Coronary artery (tissue), 2 donors: ENCODE results near the gene EIF4EBP3.

Experiments
- DNase-seq: peaks from one replicate; pipeline ENCODE4 v3.0.0-alpha.2; 2017; ENCODE audit warnings: low spot score
- H3K27ac ChIP-seq, 2 donors: fragments of 200-600 bp; sonication (generic); one replicate each; pipeline ENCODE4 v1.5.1; 2016 to 2019
- H3K4me3 ChIP-seq: fragments of 200-600 bp; sonication (generic); 2 replicates; pipeline ENCODE4 v1.5.1; 2016; ENCODE audit warnings: mild to moderate bottlenecking, moderate library complexity
- CTCF ChIP-seq: fragments of 200-600 bp; sonication (generic); IDR thresholded peaks from one replicate; pipeline ENCODE4 v1.5.1; 2019; ENCODE audit warnings: antibody characterized with exemption

Gene EIF4EBP3

GRCh38 chr5:140556438-140556837, 9.0 kb downstream of the EIF4EBP3 start:
- Histone ChIP-seq H3K27ac (peak overlapping the region in 1 of 2 donors; percentile 87), H3K4me3 (peak overlapping the region; percentile 90)
- DNase-seq: no peak
- no peak for TF ChIP-seq CTCF

GRCh38 chr5:140557136-140557805, 9.8 kb downstream of the EIF4EBP3 start, which contains the start of gene SRA1:
SRA1 (minus strand) TSS chr5:140557473; CDS start chr5:140557452, 21 bp downstream.
- peak within 1 kb of the TSS; percentile 90 for H3K4me3 ChIP-seq
- DNase-seq: peak; percentile 95
- no peak for TF ChIP-seq CTCF
- H3K27ac ChIP-seq: peak within 1 kb of the TSS; percentile 87 to 92

GRCh38 chr5:140557965-140558364, 10.5 kb downstream of the EIF4EBP3 start:
- H3K27ac ChIP-seq: peak overlapping the region; percentile 87 to 92
- no peak for TF ChIP-seq CTCF
- H3K4me3 ChIP-seq: peak overlapping the region; percentile 90
- DNase-seq: no peak

GRCh38 chr5:140558542-140558941, 11.1 kb downstream of the EIF4EBP3 start:
- H3K4me3 ChIP-seq: no peak overlapping the region
- no peak for TF ChIP-seq CTCF
- H3K27ac ChIP-seq: peak overlapping the region; percentile 87 to 92
- DNase-seq: no peak

- no peak overlapping the region for H3K4me3 ChIP-seq
- no peak overlapping the region for H3K27ac ChIP-seq
- TF ChIP-seq CTCF: no peak
- no peak for DNase-seq
These were observed 12.8 kb downstream of the EIF4EBP3 start for GRCh38 chr5:140560227-140560626.

- no peak overlapping the region for H3K4me3 ChIP-seq
- TF ChIP-seq CTCF: no peak
- H3K27ac ChIP-seq: no peak overlapping the region
- no peak for DNase-seq
These were observed 14.5 kb downstream of the EIF4EBP3 start for GRCh38 chr5:140561753-140562523.
